H9 (cell line): ENCODE data around the gene TIGD1. TPM values are rescaled to one million over a fixed set of nuclear protein-coding genes. Genes with fewer than 3 reads are reported as not detected.

ENCODE experiments used
- DNase-seq: peaks from one replicate; pipeline ENCODE4 v3.0.0-alpha.2; 2017
- H2AFZ ChIP-seq: one replicate; pipeline ENCODE4 v1.6.1; 2013; ENCODE audit warnings: mild to moderate bottlenecking, low read length, control low read depth, moderate library complexity
- H2AK5ac ChIP-seq: 2 replicates; pipeline ENCODE4 v1.6.1; 2013; ENCODE audit warnings: low read length, control low read depth, mixed read lengths; ENCODE audit not compliant: insufficient read length
- H2BK120ac ChIP-seq: one replicate; pipeline ENCODE4 v1.6.1; 2013; ENCODE audit warnings: low read depth, mild to moderate bottlenecking, low read length, control low read depth, inconsistent platforms; ENCODE audit not compliant: poor library complexity, severe bottlenecking
- H2BK12ac ChIP-seq: 2 replicates; pipeline ENCODE4 v1.6.1; 2013; ENCODE audit warnings: low read length, control low read depth, mixed read lengths, low read depth; ENCODE audit not compliant: insufficient read length
- H2BK15ac ChIP-seq: 2 replicates; pipeline ENCODE4 v1.6.1; 2013; ENCODE audit warnings: low read depth, low read length, control low read depth
- H2BK20ac ChIP-seq: one replicate; pipeline ENCODE4 v1.6.1; 2013; ENCODE audit warnings: low read depth, mild to moderate bottlenecking, low read length, control low read depth, inconsistent platforms; ENCODE audit not compliant: poor library complexity, severe bottlenecking
- H2BK5ac ChIP-seq: 2 replicates; pipeline ENCODE4 v1.6.1; 2013; ENCODE audit warnings: low read length, control low read depth, mixed read lengths; ENCODE audit not compliant: insufficient read length
- H3K14ac ChIP-seq: 2 replicates; pipeline ENCODE4 v1.6.1; 2013; ENCODE audit warnings: low read length, control low read depth; ENCODE audit not compliant: insufficient read depth
- H3K18ac ChIP-seq: 2 replicates; pipeline ENCODE4 v1.6.1; 2013; ENCODE audit warnings: low read depth, mild to moderate bottlenecking, mixed read lengths, low read length, control low read depth; ENCODE audit not compliant: insufficient read length
- H3K23ac ChIP-seq: 2 replicates; pipeline ENCODE4 v1.6.1; 2013; ENCODE audit warnings: low read length, control low read depth, mixed read lengths, low read depth; ENCODE audit not compliant: insufficient read length
- H3K23me2 ChIP-seq: 2 replicates; pipeline ENCODE4 v1.6.1; 2013; ENCODE audit warnings: low read depth, mild to moderate bottlenecking, mixed read lengths, low read length, control low read depth; ENCODE audit not compliant: insufficient read length, poor library complexity, severe bottlenecking
- H3K27ac ChIP-seq: 2 replicates; pipeline ENCODE4 v1.5.1; 2013; ENCODE audit warnings: low read length, control low read depth, mixed read lengths, low read depth; ENCODE audit not compliant: insufficient read length
- H3K27me3 ChIP-seq: 2 replicates; pipeline ENCODE4 v1.6.1; 2013; ENCODE audit warnings: low read length, control low read depth, inconsistent platforms; ENCODE audit not compliant: insufficient read depth
- H3K4ac ChIP-seq: 2 replicates; pipeline ENCODE4 v1.6.1; 2013; ENCODE audit warnings: low read depth, mild to moderate bottlenecking, control low read depth, inconsistent platforms, low read length, moderate library complexity
- H3K4me1 ChIP-seq: 2 replicates; pipeline ENCODE4 v1.6.1; 2013; ENCODE audit warnings: low read length, control low read depth, inconsistent platforms; ENCODE audit not compliant: insufficient read depth
- H3K4me2 ChIP-seq: 2 replicates; pipeline ENCODE4 v1.6.1; 2013; ENCODE audit warnings: low read length, control low read depth, mixed read lengths; ENCODE audit not compliant: insufficient read length, insufficient read depth
- H3K56ac ChIP-seq: 2 replicates; pipeline ENCODE4 v1.6.1; 2013; ENCODE audit warnings: low read depth, mild to moderate bottlenecking, mixed read lengths, low read length, control low read depth; ENCODE audit not compliant: insufficient read length
- H3K79me1 ChIP-seq: 2 replicates; pipeline ENCODE4 v1.6.1; 2013; ENCODE audit warnings: low read depth, mild to moderate bottlenecking, moderate library complexity, low read length, control low read depth, inconsistent platforms; ENCODE audit not compliant: insufficient read depth, poor library complexity, severe bottlenecking
- H3K79me2 ChIP-seq: 2 replicates; pipeline ENCODE4 v1.6.1; 2013; ENCODE audit warnings: low read length, control low read depth, inconsistent platforms; ENCODE audit not compliant: insufficient read depth
- H3K9ac ChIP-seq: 2 replicates; pipeline ENCODE4 v1.6.1; 2013; ENCODE audit warnings: low read length, control low read depth, mixed read lengths; ENCODE audit not compliant: insufficient read length; ENCODE audit errors: extremely low read depth
- H3K9me3 ChIP-seq: one replicate; pipeline ENCODE4 v1.6.1; 2013; ENCODE audit warnings: low read depth, low read length, inconsistent platforms; ENCODE audit not compliant: control insufficient read depth
- H3T11ph ChIP-seq: one replicate; pipeline ENCODE4 v1.6.1; 2013; ENCODE audit warnings: mild to moderate bottlenecking, low read length, control low read depth, inconsistent platforms
- H4K20me1 ChIP-seq: one replicate; pipeline ENCODE4 v1.6.1; 2013; ENCODE audit not compliant: control insufficient read depth, insufficient read length, insufficient read depth
- H4K5ac ChIP-seq: 2 replicates; pipeline ENCODE4 v1.6.1; 2013; ENCODE audit warnings: low read depth, mild to moderate bottlenecking, mixed read lengths, low read length, control low read depth; ENCODE audit not compliant: insufficient read length
- H4K8ac ChIP-seq: replicated peaks from 2 replicates; pipeline ENCODE4 v1.6.1; 2013; ENCODE audit warnings: low read length, control low read depth, mixed read lengths, low read depth; ENCODE audit not compliant: insufficient read length
- H4K91ac ChIP-seq: 2 replicates; pipeline ENCODE4 v1.6.1; 2013; ENCODE audit warnings: low read depth, mild to moderate bottlenecking, moderate library complexity, mixed read lengths, low read length, control low read depth; ENCODE audit not compliant: insufficient read length
- H3K27ac Mint-ChIP-seq, 3 experiments: 2 replicates in 2 of 3; 3 replicates in 1 of 3; pipeline ENCODE4 v1.8.0; 2020 to 2021; ENCODE audit warnings: mixed read lengths in 3 of 3, mild to moderate bottlenecking in 1 of 3, moderate library complexity in 1 of 3
- H3K27me3 Mint-ChIP-seq: 2 replicates; pipeline ENCODE4 v1.8.0; 2021; ENCODE audit warnings: low read depth, mild to moderate bottlenecking, moderate library complexity, mixed read lengths
- H3K36me3 Mint-ChIP-seq, 3 experiments: 2 replicates in 2 of 3; 3 replicates in 1 of 3; pipeline ENCODE4 v1.8.0; 2020 to 2021; ENCODE audit warnings: low read depth in 3 of 3, mixed read lengths in 3 of 3; ENCODE audit not compliant: insufficient read depth in 1 of 3
- H3K4me1 Mint-ChIP-seq, 2 experiments: 2 replicates each; pipeline ENCODE4 v1.8.0; 2020; ENCODE audit warnings: mixed read lengths in 2 of 2
- H3K4me3 Mint-ChIP-seq, 2 experiments: 2 replicates in 1 of 2; 3 replicates in 1 of 2; pipeline ENCODE4 v1.8.0; 2020 to 2021; ENCODE audit warnings: mild to moderate bottlenecking in 2 of 2, mixed read lengths in 2 of 2, moderate library complexity in 1 of 2
- H3K9me3 Mint-ChIP-seq, 2 experiments: 2 replicates in 1 of 2; 3 replicates in 1 of 2; pipeline ENCODE4 v1.8.0; 2020; ENCODE audit warnings: mild to moderate bottlenecking in 2 of 2, mixed read lengths in 2 of 2, moderate library complexity in 1 of 2
- CTCF ChIP-seq: fragments of 200-600 bp; sonication (generic); conservative IDR thresholded peaks from 3 replicates; pipeline ENCODE4 v1.8.0; 2021; ENCODE audit warnings: antibody characterized with exemption, mild to moderate bottlenecking
- WGBS: extraction: QIAGEN DNeasy Blood & Tissue Kit; methylation state at CpG from one replicate; pipeline ENCODE4 v1.1.7; 2013; ENCODE audit warnings: missing lambda C conversion rate, low lambda C conversion rate, mixed read lengths; ENCODE audit not compliant: insufficient read length; ENCODE audit errors: extremely low coverage; 5-methylcytosine and 5-hydroxymethylcytosine counted together
- total RNA-seq: library from RNA; stranded (reverse); gene quantifications from 2 replicates; pipeline ENCODE4 v1.2.1, GENCODE V29; 2021

TIGD1 gene
- total RNA-seq, 1 experiment from 2014 or later: 6.3 TPM

- no peak overlapping the region for H3K4ac ChIP-seq
- no peak overlapping the region for H2BK12ac ChIP-seq
- no peak overlapping the region for H3K23ac ChIP-seq
- no peak overlapping the region for H3K27ac ChIP-seq
- peaks cover 17 to 51% of the 10 kb centered on the region in 2 experiments for H3K4me1 Mint-ChIP-seq
- no peak overlapping the region for H4K91ac ChIP-seq
- peak; percentile 59 for DNase-seq
- no peak overlapping the region for H3K9ac ChIP-seq
- H4K20me1 ChIP-seq: no peaks in the 10 kb centered on the region
- no peak overlapping the region for H3T11ph ChIP-seq
- no peak overlapping the region for H3K4me2 ChIP-seq
- H3K18ac ChIP-seq: no peak overlapping the region
- no peaks in the 10 kb centered on the region for H3K36me3 Mint-ChIP-seq
- no peak overlapping the region for H3K4me3 Mint-ChIP-seq
- no peaks in the 10 kb centered on the region for H3K79me2 ChIP-seq
- no peak overlapping the region for H4K5ac ChIP-seq
- TF ChIP-seq CTCF: peak; percentile 59
- H3K27me3 Mint-ChIP-seq: peaks cover 44% of the 10 kb centered on the region
- no peak overlapping the region for H3K56ac ChIP-seq
- H3K9me3 Mint-ChIP-seq: peaks cover 0 to 2% of the 10 kb centered on the region in 2 experiments; a peak in 2 of 5 replicates
- no peak overlapping the region for H2AFZ ChIP-seq
- no peak overlapping the region for H2BK20ac ChIP-seq
- H3K23me2 ChIP-seq: peaks cover 5% of the 10 kb centered on the region
- no CpG with 5 or more reads among the region's 7 CpGs for WGBS
- H2BK120ac ChIP-seq: no peak overlapping the region
- no peak overlapping the region for H2BK15ac ChIP-seq
- H3K27me3 ChIP-seq: peaks cover 17% of the 10 kb centered on the region
- H2AK5ac ChIP-seq: no peak overlapping the region
- no peak overlapping the region for H2BK5ac ChIP-seq
- no peaks in the 10 kb centered on the region for H3K79me1 ChIP-seq
- H3K14ac ChIP-seq: no peak overlapping the region
- H3K9me3 ChIP-seq: no peaks in the 10 kb centered on the region
- H3K27ac Mint-ChIP-seq: no peak overlapping the region
- no peaks in the 10 kb centered on the region for H3K4me1 ChIP-seq
- H4K8ac ChIP-seq: no peak overlapping the region
Observed at GRCh38 chr2:232508251-232508650, 42.1 kb downstream of the TIGD1 start.
